ENCODE data around the gene ARHGAP10.

The ARHGAP10 gene

GRCh38 chr4:147769386-147769785, 37.5 kb downstream of the ARHGAP10 start:
- DNase-seq = no peak

- DNase-seq = no peak
These were observed 38.9 kb downstream of the ARHGAP10 start for GRCh38 chr4:147770831-147771230.

GRCh38 chr4:147772056-147772455, 40.2 kb downstream of the ARHGAP10 start:
- no peak for DNase-seq

- DNase-seq = no peak
These were observed 40.6 kb downstream of the ARHGAP10 start for GRCh38 chr4:147772459-147772969.

GRCh38 chr4:147773261-147774184, 41.6 kb downstream of the ARHGAP10 start:
- no peak for DNase-seq

- DNase-seq = no peak
These were observed 44.8 kb downstream of the ARHGAP10 start for GRCh38 chr4:147776716-147777115.

GRCh38 chr4:147777456-147778091, 45.7 kb downstream of the ARHGAP10 start:
- no peak for DNase-seq

- DNase-seq = no peak
These were observed 47.1 kb downstream of the ARHGAP10 start for GRCh38 chr4:147778942-147779341.

GRCh38 chr4:147779451-147779850, 47.6 kb downstream of the ARHGAP10 start:
- DNase-seq = no peak

- DNase-seq = no peak
These were observed 48.4 kb downstream of the ARHGAP10 start for GRCh38 chr4:147780137-147780777.

GRCh38 chr4:147782087-147782781, 50.3 kb downstream of the ARHGAP10 start:
- no peak for DNase-seq

GRCh38 chr4:147785129-147785528, 53.2 kb downstream of the ARHGAP10 start:
- DNase-seq = no peak

- DNase-seq = no peak
These were observed 54.1 kb downstream of the ARHGAP10 start for GRCh38 chr4:147786031-147786430.

- DNase-seq = no peak
These were observed 54.6 kb downstream of the ARHGAP10 start for GRCh38 chr4:147786531-147786930.

GRCh38 chr4:147787204-147787603, 55.3 kb downstream of the ARHGAP10 start:
- DNase-seq = no peak

GRCh38 chr4:147788791-147789190, 56.9 kb downstream of the ARHGAP10 start:
- no peak for DNase-seq

GRCh38 chr4:147789596-147789995, 57.7 kb downstream of the ARHGAP10 start:
- DNase-seq = no peak

- no peak for DNase-seq
These were observed 58.5 kb downstream of the ARHGAP10 start for GRCh38 chr4:147790412-147790811.

GRCh38 chr4:147791341-147791740, 59.5 kb downstream of the ARHGAP10 start:
- DNase-seq = no peak

- DNase-seq = no peak
These were observed 60.0 kb downstream of the ARHGAP10 start for GRCh38 chr4:147791865-147792264.

- DNase-seq = no peak
These were observed 61.9 kb downstream of the ARHGAP10 start for GRCh38 chr4:147793569-147794313.

- no peak for DNase-seq
These were observed 62.4 kb downstream of the ARHGAP10 start for GRCh38 chr4:147794314-147794680.

Data from T-helper 9 cell (primary cell).